Stomach (tissue), 4 donors: ENCODE data around the gene LONP1.

Experiments used
- EP300 ChIP-seq: sonication (generic); formaldehyde crosslinking; IDR thresholded peaks from one replicate; pipeline ENCODE4 v1.6.1; 2017; ENCODE audit warnings: antibody characterized with exemption
- POLR2A ChIP-seq, 4 donors: fragments of 450-650 bp; IDR thresholded peaks; one replicate each; pipeline ENCODE4 v1.6.1; 2016; ENCODE audit warnings: antibody characterized with exemption in 4 of 4, control low read depth in 2 of 4, mild to moderate bottlenecking in 1 of 4, moderate library complexity in 1 of 4
- POLR2AphosphoS5 ChIP-seq, 3 donors: sonication (generic); formaldehyde crosslinking; IDR thresholded peaks; one replicate each; pipeline ENCODE4 v1.6.1; 2016; ENCODE audit warnings: antibody characterized with exemption in 3 of 3
- TF ChIP-seq, protein P1 (sequence below), 7 experiments: fragments of 450-650 bp in 4 of 7; fragments of 200-600 bp in 3 of 7; sonication (generic) in 3 of 7; IDR thresholded peaks; one replicate each; pipeline ENCODE4 v1.5.1; 2016 to 2019; ENCODE audit warnings: antibody characterized with exemption in 7 of 7, control low read depth in 2 of 7, mild to moderate bottlenecking in 1 of 7

DNA sequence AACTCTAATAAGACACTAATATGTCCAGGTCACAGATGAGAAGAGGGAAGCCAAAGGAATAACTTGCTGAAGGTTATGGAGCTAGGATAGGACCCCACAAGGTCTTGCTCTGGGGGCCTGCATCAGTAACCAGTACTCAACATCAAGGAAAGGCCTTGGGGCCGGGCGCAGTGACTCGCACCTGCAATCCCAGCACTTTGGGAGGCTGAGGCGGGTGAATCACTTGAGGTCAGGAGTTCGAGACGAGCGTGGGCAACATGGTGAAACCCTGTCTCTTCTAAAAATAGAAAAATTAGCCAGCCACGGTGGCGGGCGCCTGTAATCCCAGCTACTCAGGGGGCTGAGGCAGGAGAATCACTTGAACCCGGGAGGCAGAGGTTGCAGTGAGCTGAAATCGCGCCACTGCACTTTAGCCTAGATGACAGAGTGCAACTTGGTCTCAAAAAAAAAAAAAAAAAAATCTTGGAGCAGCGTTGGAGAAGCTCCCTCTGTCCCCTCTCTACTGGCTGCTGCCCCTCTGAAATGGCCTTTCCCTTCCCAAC is 1.8 kb downstream of the LONP1 start:
- TF ChIP-seq, protein P1, sequence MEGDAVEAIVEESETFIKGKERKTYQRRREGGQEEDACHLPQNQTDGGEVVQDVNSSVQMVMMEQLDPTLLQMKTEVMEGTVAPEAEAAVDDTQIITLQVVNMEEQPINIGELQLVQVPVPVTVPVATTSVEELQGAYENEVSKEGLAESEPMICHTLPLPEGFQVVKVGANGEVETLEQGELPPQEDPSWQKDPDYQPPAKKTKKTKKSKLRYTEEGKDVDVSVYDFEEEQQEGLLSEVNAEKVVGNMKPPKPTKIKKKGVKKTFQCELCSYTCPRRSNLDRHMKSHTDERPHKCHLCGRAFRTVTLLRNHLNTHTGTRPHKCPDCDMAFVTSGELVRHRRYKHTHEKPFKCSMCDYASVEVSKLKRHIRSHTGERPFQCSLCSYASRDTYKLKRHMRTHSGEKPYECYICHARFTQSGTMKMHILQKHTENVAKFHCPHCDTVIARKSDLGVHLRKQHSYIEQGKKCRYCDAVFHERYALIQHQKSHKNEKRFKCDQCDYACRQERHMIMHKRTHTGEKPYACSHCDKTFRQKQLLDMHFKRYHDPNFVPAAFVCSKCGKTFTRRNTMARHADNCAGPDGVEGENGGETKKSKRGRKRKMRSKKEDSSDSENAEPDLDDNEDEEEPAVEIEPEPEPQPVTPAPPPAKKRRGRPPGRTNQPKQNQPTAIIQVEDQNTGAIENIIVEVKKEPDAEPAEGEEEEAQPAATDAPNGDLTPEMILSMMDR (IDR thresholded peaks at IDR 0.05): no peak
- TF ChIP-seq POLR2A (IDR thresholded peaks at IDR 0.05) (no peak), EP300 (no peak), POLR2AphosphoS5 (IDR thresholded peaks at IDR 0.05) (no peak)
